WTC11 (cell line): ENCODE data around the gene SMYD3. TPM values are rescaled to one million over a fixed set of nuclear protein-coding genes. Genes with fewer than 3 reads are reported as not detected.

Experiments
- ATAC-seq: fragments of 200-7000 bp; cut with Tn5 transposase; 2 replicates; pipeline ENCODE4 v1.10.0; 2021; ENCODE audit warnings: mild to moderate bottlenecking, moderate library complexity
- CTCF ChIA-PET: fragments of 300-600 bp; sonication (Branson Sonifier 250); formaldehyde crosslinking; loops from one replicate; lab custom pipeline; 2021; ENCODE audit warnings: antibody characterized with exemption; lab: Charles Lee
- POLR2A ChIA-PET: fragments of 350-600 bp; sonication (Branson Sonifier 250); formaldehyde crosslinking; loops from one replicate; lab custom pipeline; 2021; ENCODE audit warnings: antibody characterized with exemption; lab: Charles Lee
- DNase-seq: peaks from one replicate; pipeline ENCODE4 v3.0.0; 2021; ENCODE audit warnings: low spot score
- H3K27ac Mint-ChIP-seq: 2 replicates; pipeline ENCODE4 v1.8.0; 2021; ENCODE audit warnings: mixed read lengths
- H3K27me3 Mint-ChIP-seq: 2 replicates; pipeline ENCODE4 v1.8.0; 2021; ENCODE audit warnings: low read depth, mild to moderate bottlenecking, moderate library complexity, mixed read lengths
- H3K36me3 Mint-ChIP-seq: 2 replicates; pipeline ENCODE4 v1.8.0; 2021; ENCODE audit warnings: mixed read lengths
- H3K4me1 Mint-ChIP-seq: 2 replicates; pipeline ENCODE4 v1.8.0; 2022; ENCODE audit warnings: mixed read lengths
- H3K4me3 Mint-ChIP-seq: 2 replicates; pipeline ENCODE4 v1.8.0; 2021; ENCODE audit warnings: mild to moderate bottlenecking, moderate library complexity, mixed read lengths
- H3K9me3 Mint-ChIP-seq: 2 replicates; pipeline ENCODE4 v1.8.0; 2021; ENCODE audit warnings: mixed read lengths
- AFF4 ChIP-seq: sonication (generic); formaldehyde crosslinking; IDR thresholded peaks from 2 replicates; pipeline ENCODE4 v1.8.1; 2023; ENCODE audit warnings: mild to moderate bottlenecking, missing genetic modification reagents, borderline replicate concordance
- ATF1 ChIP-seq: sonication (generic); formaldehyde crosslinking; IDR thresholded peaks from 2 replicates; pipeline ENCODE4 v1.8.1; 2023; ENCODE audit warnings: mild to moderate bottlenecking, moderate library complexity, missing genetic modification reagents
- CBFB ChIP-seq: sonication (generic); formaldehyde crosslinking; IDR thresholded peaks from 2 replicates; pipeline ENCODE4 v1.8.1; 2022; ENCODE audit warnings: mild to moderate bottlenecking, low read depth, missing genetic modification reagents
- ETV6 ChIP-seq: sonication (generic); formaldehyde crosslinking; IDR thresholded peaks from 2 replicates; pipeline ENCODE4 v1.8.1; 2022; ENCODE audit warnings: mild to moderate bottlenecking, missing genetic modification reagents
- FOXJ3 ChIP-seq: sonication (generic); formaldehyde crosslinking; IDR thresholded peaks from 2 replicates; pipeline ENCODE4 v1.9.0; 2021; ENCODE audit warnings: missing genetic modification reagents, mild to moderate bottlenecking, borderline replicate concordance
- FOXP1 ChIP-seq: sonication (generic); formaldehyde crosslinking; IDR thresholded peaks from 2 replicates; pipeline ENCODE4 v1.8.0; 2022; ENCODE audit warnings: missing genetic modification reagents, mild to moderate bottlenecking, moderate library complexity, borderline replicate concordance
- FOXP4 ChIP-seq: sonication (generic); formaldehyde crosslinking; IDR thresholded peaks from 2 replicates; pipeline ENCODE4 v1.8.0; 2022; ENCODE audit warnings: mild to moderate bottlenecking, missing genetic modification reagents
- HMGA2 ChIP-seq: fragments of 250-450 bp; sonication (Bioruptor Pico); IDR thresholded peaks from 2 replicates; pipeline ENCODE4 v1.4.0; 2021; ENCODE audit warnings: mild to moderate bottlenecking, moderate library complexity
- IRF1 ChIP-seq: sonication (generic); formaldehyde crosslinking; IDR thresholded peaks from 2 replicates; pipeline ENCODE4 v1.8.0; 2023; ENCODE audit warnings: missing genetic modification reagents
- JAZF1 ChIP-seq: fragments of 250-450 bp; sonication (Bioruptor Pico); IDR thresholded peaks from 2 replicates; pipeline ENCODE4 v1.9.0; 2021; ENCODE audit warnings: moderate library complexity, mild to moderate bottlenecking, inconsistent platforms
- NFATC4 ChIP-seq: fragments of 250-450 bp; sonication (Bioruptor Pico); IDR thresholded peaks from 2 replicates; pipeline ENCODE4 v1.9.0; 2021; ENCODE audit warnings: mild to moderate bottlenecking
- NR2C2 ChIP-seq: sonication (generic); formaldehyde crosslinking; IDR thresholded peaks from 2 replicates; pipeline ENCODE4 v1.8.0; 2022; ENCODE audit warnings: mild to moderate bottlenecking, missing genetic modification reagents
- TCF7 ChIP-seq: sonication (generic); formaldehyde crosslinking; IDR thresholded peaks from 2 replicates; pipeline ENCODE4 v1.8.0; 2022; ENCODE audit warnings: mild to moderate bottlenecking, low read depth, missing genetic modification reagents, moderate library complexity
- TP53 ChIP-seq: sonication (generic); formaldehyde crosslinking; IDR thresholded peaks from 2 replicates; pipeline ENCODE4 v1.8.1; 2023; ENCODE audit warnings: mild to moderate bottlenecking, missing genetic modification reagents
- ZNF396 ChIP-seq: fragments of 250-450 bp; sonication (Bioruptor Pico); IDR thresholded peaks from 2 replicates; pipeline ENCODE4 v1.8.0; 2021; ENCODE audit warnings: mild to moderate bottlenecking, moderate library complexity, borderline replicate concordance
- ZNF416 ChIP-seq: fragments of 250-450 bp; sonication (Bioruptor Pico); IDR thresholded peaks from 2 replicates; pipeline ENCODE4 v1.9.0; 2021; ENCODE audit warnings: mild to moderate bottlenecking, inconsistent platforms
- ZNF425 ChIP-seq: fragments of 250-450 bp; sonication (Bioruptor Pico); conservative IDR thresholded peaks from 2 replicates; pipeline ENCODE4 v1.9.0; 2021; ENCODE audit warnings: mild to moderate bottlenecking
- ZNF512 ChIP-seq: sonication (generic); formaldehyde crosslinking; IDR thresholded peaks from 2 replicates; pipeline ENCODE4 v1.8.1; 2022; ENCODE audit warnings: missing genetic modification reagents, borderline replicate concordance
- ZSCAN18 ChIP-seq: fragments of 250-450 bp; sonication (Bioruptor Pico); IDR thresholded peaks from 2 replicates; pipeline ENCODE4 v2.1.2; 2022; ENCODE audit warnings: mild to moderate bottlenecking, moderate library complexity
- total RNA-seq: library from RNA; stranded (reverse); gene quantifications from 3 replicates; pipeline ENCODE4 v1.2.3, GENCODE V29; 2021

Gene SMYD3
- total RNA-seq, 1 experiment from 2014 or later, result 21.4 TPM

GRCh38 chr1:246080031-246080430, 427.0 kb downstream of the SMYD3 start:
- Mint-ChIP-seq H3K4me1 (peaks cover 10% of the 10 kb centered on the region), H3K27ac (no peak overlapping the region), H3K9me3 (peaks cover 22% of the 10 kb centered on the region), H3K36me3 (peaks cover 22% of the 10 kb centered on the region), H3K4me3 (no peak overlapping the region), H3K27me3 (no peaks in the 10 kb centered on the region)
- DNase-seq, result no peak
- TF ChIP-seq ETV6 (CRISPR knock-in tag) (no peak), FOXP4 (CRISPR knock-in tag) (no peak), CBFB (CRISPR knock-in tag) (no peak), TCF7 (CRISPR knock-in tag) (no peak), ZNF425 (CRISPR knock-in tag) (no peak), HMGA2 (CRISPR knock-in tag) (no peak), ZSCAN18 (CRISPR knock-in tag) (no peak), ZNF416 (CRISPR knock-in tag) (no peak), ZNF396 (no peak), TP53 (CRISPR knock-in tag) (no peak), JAZF1 (CRISPR knock-in tag) (no peak), AFF4 (CRISPR knock-in tag) (no peak), ATF1 (CRISPR knock-in tag) (no peak)
- ChIA-PET CTCF (no interaction called here), POLR2A (interaction anchor here (1.0 kb wide), 1 partner anchor 10 kb away, joined by 4 read pairs; no protein-coding TSS in a partner anchor)
- ATAC-seq, result no peak

- no peak overlapping the region for H3K27ac Mint-ChIP-seq
- H3K27me3 Mint-ChIP-seq, result no peaks in the 10 kb centered on the region
- H3K4me1 Mint-ChIP-seq, result peaks cover 15% of the 10 kb centered on the region
- no peak overlapping the region for H3K4me3 Mint-ChIP-seq
- H3K9me3 Mint-ChIP-seq, result peaks cover 22% of the 10 kb centered on the region
- ATAC-seq, result no peak
- no peak for DNase-seq
- CTCF ChIA-PET, result no interaction called here
- H3K36me3 Mint-ChIP-seq, result peaks cover 22% of the 10 kb centered on the region
- POLR2A ChIA-PET, result no interaction called here
- TF ChIP-seq ZSCAN18 (CRISPR knock-in tag) (no peak), ZNF416 (CRISPR knock-in tag) (no peak), NFATC4 (CRISPR knock-in tag) (no peak), ZNF512 (CRISPR knock-in tag) (no peak), FOXJ3 (CRISPR knock-in tag) (no peak), FOXP1 (CRISPR knock-in tag) (no peak), IRF1 (CRISPR knock-in tag) (no peak), NR2C2 (no peak)
Observed at GRCh38 chr1:246078888-246079252, 428.2 kb downstream of the SMYD3 start.
